Omental fat pad (tissue), 4 donors: ENCODE measurements around the gene CACNA2D3. TPM values are rescaled to one million over a fixed set of nuclear protein-coding genes. Genes with fewer than 3 reads are reported as not detected.

Experiments used
- ATAC-seq: fragments of 150-250 bp; one replicate; pipeline ENCODE4 v1.9.1; 2016; ENCODE audit warnings: mild to moderate bottlenecking, moderate library complexity; ENCODE audit not compliant: low FRiP score
- DNase-seq: peaks from one replicate; pipeline ENCODE4 v3.0.0-alpha.2; 2019; ENCODE audit warnings: low spot score
- CTCF ChIP-seq, 3 donors: fragments of 450-650 bp; IDR thresholded peaks; one replicate each; pipeline ENCODE4 v1.5.1; 2016 to 2017; ENCODE audit warnings: antibody characterized with exemption in 3 of 3, mild to moderate bottlenecking in 3 of 3, moderate library complexity in 2 of 3
- total RNA-seq, 4 donors: library from RNA; depleted of rRNA; stranded (reverse); fragments of >200 nt; gene quantifications; one replicate each; pipeline ENCODE4 v1.1.0, GENCODE V29; 2016

CACNA2D3 gene
- total RNA-seq, 4 donors from 2014 or later: 2.6 to 6.1 (median 4.5) TPM

- no peak for ATAC-seq
- DNase-seq: no peak
- TF ChIP-seq CTCF (IDR thresholded peaks at IDR 0.05): no peak
These were observed 15.0 kb downstream of the CACNA2D3 start for GRCh38 chr3:54137311-54137710.

- DNase-seq: no peak
- no peak for ATAC-seq
- no peak for TF ChIP-seq CTCF (IDR thresholded peaks at IDR 0.05)
These were observed 16.7 kb downstream of the CACNA2D3 start for GRCh38 chr3:54138937-54139547.

- TF ChIP-seq CTCF (IDR thresholded peaks at IDR 0.05): no peak
- no peak for DNase-seq
- ATAC-seq: no peak
These were observed 17.3 kb downstream of the CACNA2D3 start for GRCh38 chr3:54139630-54140029.

GRCh38 chr3:54144284-54144683 lies 21.9 kb downstream of the CACNA2D3 start:
- TF ChIP-seq CTCF (IDR thresholded peaks at IDR 0.05): no peak
- no peak for DNase-seq
- no peak for ATAC-seq

- ATAC-seq (no peak), DNase-seq (no peak)
- TF ChIP-seq CTCF (IDR thresholded peaks at IDR 0.05): no peak
These were observed 24.3 kb downstream of the CACNA2D3 start for GRCh38 chr3:54146506-54147239.

- DNase-seq (no peak), ATAC-seq (no peak)
- TF ChIP-seq CTCF (IDR thresholded peaks at IDR 0.05): no peak
These were observed 28.6 kb downstream of the CACNA2D3 start for GRCh38 chr3:54150864-54151467.
